GM12878 (cell line): Measurements from ENCODE around the gene MRGPRG. TPM values are rescaled to one million over a fixed set of nuclear protein-coding genes. Genes with fewer than 3 reads are reported as not detected.

ENCODE experiments used
- ATAC-seq: fragments of 200-7000 bp; cut with Tn5 transposase; 3 replicates; pipeline ENCODE4 v1.9.1; 2020; ENCODE audit warnings: mild to moderate bottlenecking, moderate library complexity
- BruUV-seq: library from RNA; stranded (reverse); fragments of 400-500 nt; replicated peaks from 2 replicates; lab custom pipeline; 2021; lab: Mats Ljungman, UMichigan
- CTCF ChIA-PET: fragments of 300-600 bp; sonication (Branson Sonifier 250); formaldehyde crosslinking; extraction: SDS; loops from one replicate; lab custom pipeline; 2021; ENCODE audit warnings: inconsistent platforms; lab: Yijun Ruan, JAX
- POLR2A ChIA-PET: fragments of 350-600 bp; formaldehyde crosslinking; extraction: SDS; loops from one replicate; lab custom pipeline; 2021; ENCODE audit warnings: inconsistent platforms; lab: Charles Lee
- RAD21 ChIA-PET: fragments of 300-600 bp; sonication (Branson Sonifier 250); formaldehyde crosslinking; loops from one replicate; lab custom pipeline; 2023; ENCODE audit warnings: antibody characterized with exemption; ENCODE audit not compliant: unreplicated experiment; lab: Charles Lee
- SMC1A ChIA-PET: fragments of 300-600 bp; sonication (Branson Sonifier 250); formaldehyde crosslinking; loops from one replicate; lab custom pipeline; 2023; ENCODE audit not compliant: unreplicated experiment, uncharacterized antibody; lab: Charles Lee
- DNase-seq: peaks from one replicate; pipeline ENCODE4 v3.0.0-alpha.2; 2011; ENCODE audit warnings: low read depth, low spot score
- FAIRE-seq: peaks from 3 replicates; lab custom pipeline; 2011; peaks lifted over from hg19 to GRCh38; lab: Jason Lieb, UNC
- H2AFZ ChIP-seq: 2 replicates; pipeline ENCODE4 v1.6.0; 2011; ENCODE audit warnings: low read depth, low read length, control low read depth; ENCODE audit not compliant: control insufficient read depth
- H3K27ac ChIP-seq: 2 replicates; pipeline ENCODE4 v1.5.1; 2011; ENCODE audit warnings: control low read depth; ENCODE audit not compliant: control insufficient read depth, insufficient read depth
- H3K27me3 ChIP-seq, 2 experiments: replicated peaks in 1 of 2; 2 replicates each; pipeline versions ENCODE4 v1.6.0 to v1.6.1; 2011; ENCODE audit warnings: low read length in 1 of 2; ENCODE audit not compliant: control insufficient read depth in 2 of 2, insufficient read depth in 2 of 2
- H3K36me3 ChIP-seq, 2 experiments: 2 replicates each; pipeline ENCODE4 v1.5.1; 2011; ENCODE audit warnings: low read length in 1 of 2; ENCODE audit not compliant: control insufficient read depth in 2 of 2, insufficient read depth in 2 of 2
- H3K4me1 ChIP-seq: 2 replicates; pipeline ENCODE4 v1.6.1; 2011; ENCODE audit warnings: mild to moderate bottlenecking, low read length, moderate library complexity, mixed read lengths; ENCODE audit not compliant: control insufficient read depth, insufficient read depth
- H3K4me2 ChIP-seq: 2 replicates; pipeline ENCODE4 v1.6.0; 2011; ENCODE audit warnings: control low read depth; ENCODE audit not compliant: control insufficient read depth, insufficient read depth
- H3K4me3 ChIP-seq: fragments of 200-600 bp; sonication (generic); 2 replicates; pipeline ENCODE4 v1.5.1; 2016
- H3K79me2 ChIP-seq: 2 replicates; pipeline ENCODE4 v1.6.0; 2011; ENCODE audit warnings: low read length; ENCODE audit not compliant: control insufficient read depth, insufficient read depth
- H3K9ac ChIP-seq: 2 replicates; pipeline ENCODE4 v1.8.0; 2011; ENCODE audit warnings: low read length, control low read depth, mixed read lengths; ENCODE audit not compliant: control insufficient read depth, insufficient read depth
- H3K9me3 ChIP-seq: replicated peaks from 3 replicates; pipeline ENCODE4 v1.5.1; 2011; ENCODE audit warnings: mild to moderate bottlenecking, low read length; ENCODE audit not compliant: control insufficient read depth, insufficient read depth
- H4K20me1 ChIP-seq: 2 replicates; pipeline ENCODE4 v1.6.0; 2011; ENCODE audit not compliant: control insufficient read depth, insufficient read depth
- CBFB ChIP-seq: IDR thresholded peaks from 2 replicates; pipeline ENCODE4 v1.6.1; 2016; ENCODE audit warnings: antibody characterized with exemption, low read depth
- CREB1 ChIP-seq: IDR thresholded peaks from 2 replicates; pipeline ENCODE4 v1.6.1; 2012; ENCODE audit warnings: low read depth, mild to moderate bottlenecking, inconsistent platforms
- CUX1 ChIP-seq: IDR thresholded peaks from 2 replicates; pipeline ENCODE4 v1.6.1; 2012; ENCODE audit warnings: improper control_type of control experiment, low read depth, low read length; ENCODE audit not compliant: insufficient replicate concordance
- GABPA ChIP-seq: IDR thresholded peaks from 2 replicates; pipeline ENCODE4 v1.6.1; 2014; ENCODE audit warnings: antibody characterized with exemption, low read depth, mild to moderate bottlenecking, inconsistent platforms
- JUND ChIP-seq: IDR thresholded peaks from 2 replicates; pipeline ENCODE4 v1.6.1; 2012; ENCODE audit warnings: low read depth, mild to moderate bottlenecking, low read length, improper control_type of control experiment, moderate library complexity
- PAX8 ChIP-seq: fragments of 450-650 bp; IDR thresholded peaks from 2 replicates; pipeline ENCODE4 v1.6.1; 2017; ENCODE audit warnings: mild to moderate bottlenecking, moderate library complexity
- RELA ChIP-seq: fragments of 450-650 bp; IDR thresholded peaks from 2 replicates; pipeline ENCODE4 v1.8.0; 2014; ENCODE audit warnings: borderline replicate concordance; ENCODE audit not compliant: partially characterized antibody
- SMAD1 ChIP-seq: fragments of 450-650 bp; IDR thresholded peaks from 2 replicates; pipeline ENCODE4 v1.6.1; 2018; ENCODE audit warnings: mild to moderate bottlenecking, low read depth; ENCODE audit not compliant: partially characterized antibody
- SMC3 ChIP-seq: IDR thresholded peaks from 2 replicates; pipeline ENCODE4 v1.6.1; 2011; ENCODE audit warnings: low read length, improper control_type of control experiment, borderline replicate concordance
- STAT1 ChIP-seq: fragments of 450-650 bp; conservative IDR thresholded peaks from 2 replicates; pipeline ENCODE4 v1.6.1; 2014; ENCODE audit warnings: antibody characterized with exemption, mild to moderate bottlenecking
- ZNF622 ChIP-seq: fragments of 450-650 bp; IDR thresholded peaks from 2 replicates; pipeline ENCODE4 v1.6.1; 2017; ENCODE audit warnings: mild to moderate bottlenecking, inconsistent platforms
- WGBS: methylation state at CpG from one replicate; pipeline ENCODE4 v1.1.6; 2016; ENCODE audit warnings: low lambda C conversion rate; ENCODE audit not compliant: insufficient replicate concordance, insufficient coverage; ENCODE audit errors: missing lambda C conversion rate; 5-methylcytosine and 5-hydroxymethylcytosine counted together
- in situ Hi-C: fragments of 300-500 bp; cut with MboI; formaldehyde crosslinking; loops from 9 replicates; pipeline ENCODE4 v1.14.3; 2018; ENCODE audit warnings: mixed read lengths
- intact Hi-C: fragments of 100-400 bp; cut with micrococcal nuclease; formaldehyde crosslinking; loops from one replicate; pipeline ENCODE4 v1.14.2; 2022; ENCODE audit not compliant: unreplicated experiment
- polyA plus RNA-seq, 11 experiments: library from polyadenylated mRNA; depleted of rRNA in 4 of 11; unstranded in 6 of 11; stranded (reverse) in 5 of 11; fragments of >200 nt; fragmentation: Nextera tagmentation in 4 of 11; fragmentation: Illumina TruSeq in 1 of 11; extraction: Ambion mirVana in 4 of 11; extraction: Trizol in 1 of 11; gene quantifications; 1 replicate in 1 of 11; 2 replicates in 10 of 11; pipeline versions ENCODE4 v1.2.1 to v1.2.3, GENCODE V29; 2011 to 2016; ENCODE audit warnings: inconsistent platforms in 2 of 11, missing spikeins in 2 of 11, low read depth in 1 of 11
- total RNA-seq, 4 experiments: library from RNA; depleted of rRNA in 3 of 4; stranded (reverse); fragments of >200 nt in 3 of 4; fragmentation: Illumina TruSeq in 1 of 4; extraction: Trizol in 1 of 4; gene quantifications; 2 replicates each; pipeline versions ENCODE4 v1.2.1 to v1.2.3, GENCODE V29; 2013 to 2021
- TF ChIP-seq, protein P1 (sequence below): IDR thresholded peaks from 2 replicates; pipeline ENCODE4 v1.6.1; 2012; ENCODE audit warnings: mild to moderate bottlenecking, low read depth, low read length
- TF ChIP-seq, protein P2 (sequence below): IDR thresholded peaks from 2 replicates; pipeline ENCODE4 v1.6.1; 2011; ENCODE audit warnings: low read depth, low read length, improper control_type of control experiment, borderline replicate concordance

Gene MRGPRG
- total and polyA plus RNA-seq, 10 of the 15 experiments (the other 5 are each of a cell fraction or from before 2014, with no cell fraction given) = not detected

DNA sequence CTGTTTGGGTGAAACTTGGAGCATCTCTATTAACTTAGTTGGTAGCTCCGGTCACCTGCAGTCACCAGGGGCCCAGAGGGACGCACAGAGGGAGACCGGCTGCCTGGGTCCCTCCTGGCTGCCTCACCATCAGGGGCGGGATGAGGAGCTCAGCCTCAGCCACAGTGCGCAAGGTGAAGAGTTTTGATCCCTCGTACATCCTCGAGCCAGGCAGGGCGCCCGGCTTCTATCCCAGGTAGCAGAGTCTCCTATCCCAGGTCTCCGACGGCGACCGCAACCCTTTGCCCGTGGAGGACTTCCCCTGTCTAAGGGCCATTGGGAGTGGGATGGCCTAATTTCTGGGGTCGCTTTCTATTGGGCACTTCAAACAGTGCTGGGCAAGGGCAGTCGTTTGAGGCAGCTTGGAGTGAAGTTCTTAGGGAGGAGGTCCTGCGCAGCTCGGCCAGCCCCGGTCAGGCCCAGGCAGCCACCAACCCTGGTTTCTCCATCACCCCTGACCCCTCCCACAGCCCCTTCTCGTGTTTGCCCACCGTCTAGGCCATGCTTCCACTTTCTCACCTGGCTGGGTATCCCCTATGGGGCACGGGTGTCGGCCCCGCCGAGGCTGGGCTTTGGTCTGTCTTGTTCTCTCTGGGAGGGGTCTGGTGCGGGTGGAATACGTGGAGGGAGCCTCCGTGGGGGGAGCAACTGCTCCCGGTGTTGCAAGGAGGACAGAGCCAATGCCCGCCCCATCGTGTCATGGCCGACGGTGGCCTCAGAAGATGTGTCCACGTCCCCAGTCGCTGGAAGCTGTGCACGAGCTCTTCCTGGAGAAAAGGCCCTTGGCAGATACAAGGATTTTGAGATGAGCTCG, 3.6 kb upstream of the MRGPRG start:
- ChIA-PET SMC1A (interaction anchor here (0.7 kb wide), 1 partner anchor 667 kb away, joined by 3 read pairs; no protein-coding TSS in a partner anchor), RAD21 (interaction anchor here (0.5 kb wide), 1 partner anchor 1624 kb away, joined by 7 read pairs; the partner anchor contains the start of gene KRTAP5-2), CTCF (no interaction called here), POLR2A (no interaction called here)
- Histone ChIP-seq H2AFZ (no peak overlapping the region), H3K4me2 (no peak overlapping the region), H3K4me1 (no peaks in the 10 kb centered on the region), H3K79me2 (no peaks in the 10 kb centered on the region), H3K9me3 (no peaks in the 10 kb centered on the region), H3K9ac (no peak overlapping the region), H3K27me3 (no peaks in the 10 kb centered on the region; a peak in 2 of 4 replicates), H3K36me3 (no peaks in the 10 kb centered on the region), H3K27ac (no peak overlapping the region), H3K4me3 (no peak overlapping the region), H4K20me1 (no peaks in the 10 kb centered on the region)
- in situ Hi-C loops (no loop called here), intact Hi-C loops (no loop called here)
- ATAC-seq (no peak), FAIRE-seq (no peak), DNase-seq (no peak)
- WGBS = 40% methylated on average over 36 of the region's 37 CpGs
- no TSS peak for BruUV-seq
- no peak for TF ChIP-seq CUX1
- TF ChIP-seq CBFB = no peak
- TF ChIP-seq ZNF622 = no peak
- TF ChIP-seq RELA = no peak
- TF ChIP-seq GABPA = no peak
- TF ChIP-seq CREB1 = no peak
- TF ChIP-seq JUND = no peak
- TF ChIP-seq STAT1 = no peak
- no peak for TF ChIP-seq PAX8
- TF ChIP-seq, protein P1, sequence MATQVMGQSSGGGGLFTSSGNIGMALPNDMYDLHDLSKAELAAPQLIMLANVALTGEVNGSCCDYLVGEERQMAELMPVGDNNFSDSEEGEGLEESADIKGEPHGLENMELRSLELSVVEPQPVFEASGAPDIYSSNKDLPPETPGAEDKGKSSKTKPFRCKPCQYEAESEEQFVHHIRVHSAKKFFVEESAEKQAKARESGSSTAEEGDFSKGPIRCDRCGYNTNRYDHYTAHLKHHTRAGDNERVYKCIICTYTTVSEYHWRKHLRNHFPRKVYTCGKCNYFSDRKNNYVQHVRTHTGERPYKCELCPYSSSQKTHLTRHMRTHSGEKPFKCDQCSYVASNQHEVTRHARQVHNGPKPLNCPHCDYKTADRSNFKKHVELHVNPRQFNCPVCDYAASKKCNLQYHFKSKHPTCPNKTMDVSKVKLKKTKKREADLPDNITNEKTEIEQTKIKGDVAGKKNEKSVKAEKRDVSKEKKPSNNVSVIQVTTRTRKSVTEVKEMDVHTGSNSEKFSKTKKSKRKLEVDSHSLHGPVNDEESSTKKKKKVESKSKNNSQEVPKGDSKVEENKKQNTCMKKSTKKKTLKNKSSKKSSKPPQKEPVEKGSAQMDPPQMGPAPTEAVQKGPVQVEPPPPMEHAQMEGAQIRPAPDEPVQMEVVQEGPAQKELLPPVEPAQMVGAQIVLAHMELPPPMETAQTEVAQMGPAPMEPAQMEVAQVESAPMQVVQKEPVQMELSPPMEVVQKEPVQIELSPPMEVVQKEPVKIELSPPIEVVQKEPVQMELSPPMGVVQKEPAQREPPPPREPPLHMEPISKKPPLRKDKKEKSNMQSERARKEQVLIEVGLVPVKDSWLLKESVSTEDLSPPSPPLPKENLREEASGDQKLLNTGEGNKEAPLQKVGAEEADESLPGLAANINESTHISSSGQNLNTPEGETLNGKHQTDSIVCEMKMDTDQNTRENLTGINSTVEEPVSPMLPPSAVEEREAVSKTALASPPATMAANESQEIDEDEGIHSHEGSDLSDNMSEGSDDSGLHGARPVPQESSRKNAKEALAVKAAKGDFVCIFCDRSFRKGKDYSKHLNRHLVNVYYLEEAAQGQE = no peak
- TF ChIP-seq, protein P2, sequence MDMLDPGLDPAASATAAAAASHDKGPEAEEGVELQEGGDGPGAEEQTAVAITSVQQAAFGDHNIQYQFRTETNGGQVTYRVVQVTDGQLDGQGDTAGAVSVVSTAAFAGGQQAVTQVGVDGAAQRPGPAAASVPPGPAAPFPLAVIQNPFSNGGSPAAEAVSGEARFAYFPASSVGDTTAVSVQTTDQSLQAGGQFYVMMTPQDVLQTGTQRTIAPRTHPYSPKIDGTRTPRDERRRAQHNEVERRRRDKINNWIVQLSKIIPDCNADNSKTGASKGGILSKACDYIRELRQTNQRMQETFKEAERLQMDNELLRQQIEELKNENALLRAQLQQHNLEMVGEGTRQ = no peak
- no peak for TF ChIP-seq SMAD1
- TF ChIP-seq SMC3 = no peak
